ENCODE data around the gene ELMO1.

Gene ELMO1

DNA sequence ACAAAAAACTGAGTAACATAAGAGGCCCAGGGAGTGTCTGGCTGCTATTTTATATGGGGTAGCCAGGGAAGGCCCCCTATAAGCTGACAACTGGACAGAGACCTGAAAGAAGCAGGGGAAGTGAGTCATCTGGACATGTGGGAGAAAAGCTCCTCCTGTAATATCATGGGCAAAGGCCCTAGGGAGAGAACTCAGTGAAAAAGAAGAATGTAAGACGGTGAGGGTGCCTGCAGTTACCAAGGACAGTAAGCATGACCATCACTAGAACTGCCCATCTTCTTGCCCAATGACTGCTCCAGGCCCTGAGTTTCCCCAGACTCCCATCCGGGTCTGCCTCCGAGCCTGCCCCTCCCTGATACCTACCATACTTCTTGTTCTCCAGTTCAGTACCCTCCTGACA, 2.3 kb downstream of the ELMO1 start:
- Mint-ChIP-seq H3K4me1 (ENCODE audit: low read depth) (peaks cover 48% of the 10 kb centered on the region), H3K36me3 (ENCODE audit: low read depth) (peaks cover 8% of the 10 kb centered on the region), H3K9me3 (no peaks in the 10 kb centered on the region), H3K27ac (peak overlapping the region; percentile 79), H3K4me3 (peak overlapping the region; percentile 84), H3K27me3 (ENCODE audit: low read depth) (peaks cover 10% of the 10 kb centered on the region)
- no peak for DNase-seq (ENCODE audit: low spot score)

GRCh38 chr7:37445790-37446189, 2.9 kb downstream of the ELMO1 start:
- H3K4me3 Mint-ChIP-seq: no peak overlapping the region
- DNase-seq (ENCODE audit: low spot score): no peak
- H3K9me3 Mint-ChIP-seq: no peaks in the 10 kb centered on the region
- H3K27ac Mint-ChIP-seq: peak overlapping the region; percentile 24
- peaks cover 8% of the 10 kb centered on the region for H3K36me3 Mint-ChIP-seq (ENCODE audit: low read depth)
- H3K4me1 Mint-ChIP-seq (ENCODE audit: low read depth): peaks cover 53% of the 10 kb centered on the region
- peaks cover 10% of the 10 kb centered on the region for H3K27me3 Mint-ChIP-seq (ENCODE audit: low read depth)

- Mint-ChIP-seq H3K4me1 (ENCODE audit: low read depth) (peaks cover 56% of the 10 kb centered on the region), H3K27me3 (ENCODE audit: low read depth) (peaks cover 6% of the 10 kb centered on the region), H3K27ac (peak overlapping the region; percentile 10), H3K9me3 (no peaks in the 10 kb centered on the region), H3K4me3 (no peak overlapping the region), H3K36me3 (ENCODE audit: low read depth) (peaks cover 8% of the 10 kb centered on the region)
- no peak for DNase-seq (ENCODE audit: low spot score)
Measured at GRCh38 chr7:37445064-37445723, 3.5 kb downstream of the ELMO1 start.

- Mint-ChIP-seq H3K4me3 (no peak overlapping the region), H3K27me3 (ENCODE audit: low read depth) (peaks cover 5% of the 10 kb centered on the region), H3K4me1 (ENCODE audit: low read depth) (peaks cover 53% of the 10 kb centered on the region), H3K9me3 (no peaks in the 10 kb centered on the region), H3K27ac (no peak overlapping the region), H3K36me3 (ENCODE audit: low read depth) (peaks cover 8% of the 10 kb centered on the region)
- no peak for DNase-seq (ENCODE audit: low spot score)
Measured at GRCh38 chr7:37443627-37444026, 5.0 kb downstream of the ELMO1 start.

DNA sequence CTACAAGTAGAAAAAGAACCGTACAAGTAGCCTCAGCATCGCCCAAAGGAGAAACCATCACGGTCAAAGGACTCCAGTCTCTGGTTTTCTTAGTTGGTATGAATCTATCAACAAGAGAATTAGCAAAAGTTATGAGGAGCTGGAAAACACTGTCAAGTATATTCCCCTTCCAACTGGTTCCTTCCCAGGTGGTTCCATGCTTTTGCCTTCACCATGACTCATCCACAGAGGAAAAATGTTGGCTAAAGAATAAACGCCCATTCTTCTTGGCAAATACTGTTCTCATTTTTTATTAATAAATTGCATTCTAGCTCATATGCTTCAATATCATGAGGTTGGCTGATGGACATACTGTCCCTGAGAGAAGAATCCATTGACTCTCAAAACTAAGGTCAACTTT, 6.4 kb downstream of the ELMO1 start:
- Mint-ChIP-seq H3K27ac (no peak overlapping the region), H3K4me1 (ENCODE audit: low read depth) (peaks cover 50% of the 10 kb centered on the region), H3K4me3 (no peak overlapping the region), H3K9me3 (no peaks in the 10 kb centered on the region), H3K27me3 (ENCODE audit: low read depth) (peaks cover 2% of the 10 kb centered on the region), H3K36me3 (ENCODE audit: low read depth) (peaks cover 8% of the 10 kb centered on the region)
- no peak for DNase-seq (ENCODE audit: low spot score)

GRCh38 chr7:37441816-37442215, 6.8 kb downstream of the ELMO1 start:
- Mint-ChIP-seq H3K27me3 (ENCODE audit: low read depth) (peaks cover 2% of the 10 kb centered on the region), H3K9me3 (no peaks in the 10 kb centered on the region), H3K27ac (peak overlapping the region; percentile 78), H3K4me3 (peak overlapping the region; percentile 74), H3K36me3 (ENCODE audit: low read depth) (peaks cover 8% of the 10 kb centered on the region), H3K4me1 (ENCODE audit: low read depth) (peaks cover 48% of the 10 kb centered on the region)
- DNase-seq (ENCODE audit: low spot score): no peak

- Mint-ChIP-seq H3K4me1 (ENCODE audit: low read depth) (peaks cover 45% of the 10 kb centered on the region), H3K4me3 (peak overlapping the region; percentile 74), H3K27ac (peak overlapping the region; percentile 78), H3K36me3 (ENCODE audit: low read depth) (peaks cover 6% of the 10 kb centered on the region), H3K9me3 (no peaks in the 10 kb centered on the region), H3K27me3 (ENCODE audit: low read depth) (no peaks in the 10 kb centered on the region)
- DNase-seq (ENCODE audit: low spot score): no peak
Measured at GRCh38 chr7:37441386-37441760, 7.3 kb downstream of the ELMO1 start.

DNA sequence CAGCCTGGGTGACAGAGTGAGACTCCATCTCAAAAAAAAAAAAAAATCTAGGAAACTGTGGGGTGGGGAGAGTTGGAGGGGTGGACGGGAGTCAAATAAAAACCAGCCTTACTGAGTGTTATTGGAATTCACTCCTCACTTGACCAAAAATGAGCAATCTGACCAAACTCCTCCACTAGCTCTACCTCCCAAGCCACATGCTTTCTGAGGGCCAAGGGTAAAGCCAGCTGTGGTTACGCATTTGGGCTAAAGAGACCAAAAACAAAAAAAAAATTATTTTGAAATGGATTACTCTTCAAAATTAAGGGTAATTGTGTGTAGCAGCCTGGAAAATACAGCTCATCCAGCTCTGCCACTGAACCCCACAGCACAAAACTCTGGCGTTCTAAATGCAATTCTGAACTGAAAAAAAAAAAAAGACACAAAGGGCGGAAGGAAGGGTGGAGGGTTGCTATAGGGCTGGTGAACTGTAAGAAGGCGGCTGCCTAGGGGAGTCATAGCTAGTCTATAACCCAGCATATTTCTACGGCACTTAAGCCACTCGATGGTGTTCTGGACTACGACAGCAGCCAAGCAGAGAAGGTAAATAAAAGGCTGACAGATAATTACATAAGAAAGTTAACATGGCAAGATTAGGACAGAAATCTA, 7.8 kb downstream of the ELMO1 start:
- Mint-ChIP-seq H3K9me3 (no peaks in the 10 kb centered on the region), H3K4me1 (ENCODE audit: low read depth) (peaks cover 40% of the 10 kb centered on the region), H3K4me3 (peak overlapping the region; percentile 74), H3K36me3 (ENCODE audit: low read depth) (peaks cover 6% of the 10 kb centered on the region), H3K27me3 (ENCODE audit: low read depth) (no peaks in the 10 kb centered on the region), H3K27ac (peak overlapping the region; percentile 78)
- peak; percentile 44 for DNase-seq (ENCODE audit: low spot score)

DNA sequence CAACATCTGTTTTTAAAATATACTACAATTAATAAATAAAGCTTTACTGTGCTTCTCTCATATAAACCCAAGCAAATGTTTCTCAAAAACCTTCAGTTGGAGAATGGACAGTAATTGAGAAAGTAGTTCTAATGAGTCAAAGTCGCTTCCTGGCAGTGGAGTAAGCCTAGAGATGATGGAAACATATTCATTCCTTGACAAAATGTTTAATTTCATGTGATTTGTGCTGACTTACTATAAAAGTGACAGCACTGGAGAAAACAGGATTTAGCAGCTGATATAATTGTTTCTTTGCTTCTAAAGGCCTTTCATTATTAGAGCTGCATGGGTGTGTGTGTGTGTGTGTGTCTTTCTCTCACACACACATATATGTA, 9.0 kb downstream of the ELMO1 start:
- H3K27ac Mint-ChIP-seq: no peak overlapping the region

DNA sequence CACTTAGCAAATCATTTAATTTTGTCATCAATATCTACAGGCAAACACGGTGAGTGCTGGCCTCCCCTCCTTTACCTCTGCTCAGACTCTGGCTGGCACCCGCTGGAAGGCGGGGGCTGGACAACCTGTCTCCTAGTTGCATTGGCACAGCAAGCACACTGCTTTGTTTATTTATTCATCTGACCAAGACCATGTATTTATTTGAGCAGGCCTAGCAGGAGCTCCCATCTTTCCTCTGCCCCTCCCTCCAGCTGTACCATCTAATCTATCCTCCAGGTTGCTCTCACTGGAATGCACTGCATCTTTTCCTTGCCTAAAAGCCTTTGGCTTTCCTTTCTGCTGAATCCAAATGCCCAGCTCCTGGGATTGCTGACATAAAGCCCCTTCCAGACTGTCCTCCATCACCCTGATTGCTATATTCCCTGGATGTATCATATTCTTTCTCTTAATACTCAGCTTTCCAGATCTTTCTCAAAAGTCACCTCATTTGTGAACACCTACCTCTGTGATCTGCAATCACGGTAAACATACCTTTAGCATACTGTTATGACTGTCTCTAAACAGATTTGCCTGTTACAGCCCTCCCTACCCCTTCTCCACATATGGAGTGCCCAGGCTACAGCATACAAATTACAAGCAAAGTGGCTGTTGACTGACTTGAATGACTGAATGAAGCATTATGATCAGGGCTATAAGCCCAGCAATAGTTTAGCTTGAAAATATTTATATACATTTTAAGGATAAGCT, 9.6 kb downstream of the ELMO1 start:
- H3K9me3 Mint-ChIP-seq: no peaks in the 10 kb centered on the region
- H3K27ac Mint-ChIP-seq: peak overlapping the region; percentile 7
- H3K4me1 Mint-ChIP-seq (ENCODE audit: low read depth): peaks cover 39% of the 10 kb centered on the region
- no peak for DNase-seq (ENCODE audit: low spot score)
- H3K4me3 Mint-ChIP-seq: no peak overlapping the region
- no peaks in the 10 kb centered on the region for H3K27me3 Mint-ChIP-seq (ENCODE audit: low read depth)
- H3K36me3 Mint-ChIP-seq (ENCODE audit: low read depth): peaks cover 2% of the 10 kb centered on the region

More for the DNA sequence above, 9.0 kb downstream of the ELMO1 start:
- Mint-ChIP-seq H3K36me3 (ENCODE audit: low read depth) (peaks cover 4% of the 10 kb centered on the region), H3K27me3 (ENCODE audit: low read depth) (no peaks in the 10 kb centered on the region), H3K4me1 (ENCODE audit: low read depth) (peaks cover 36% of the 10 kb centered on the region), H3K4me3 (no peak overlapping the region), H3K9me3 (no peaks in the 10 kb centered on the region)
- DNase-seq (ENCODE audit: low spot score): no peak

DNA sequence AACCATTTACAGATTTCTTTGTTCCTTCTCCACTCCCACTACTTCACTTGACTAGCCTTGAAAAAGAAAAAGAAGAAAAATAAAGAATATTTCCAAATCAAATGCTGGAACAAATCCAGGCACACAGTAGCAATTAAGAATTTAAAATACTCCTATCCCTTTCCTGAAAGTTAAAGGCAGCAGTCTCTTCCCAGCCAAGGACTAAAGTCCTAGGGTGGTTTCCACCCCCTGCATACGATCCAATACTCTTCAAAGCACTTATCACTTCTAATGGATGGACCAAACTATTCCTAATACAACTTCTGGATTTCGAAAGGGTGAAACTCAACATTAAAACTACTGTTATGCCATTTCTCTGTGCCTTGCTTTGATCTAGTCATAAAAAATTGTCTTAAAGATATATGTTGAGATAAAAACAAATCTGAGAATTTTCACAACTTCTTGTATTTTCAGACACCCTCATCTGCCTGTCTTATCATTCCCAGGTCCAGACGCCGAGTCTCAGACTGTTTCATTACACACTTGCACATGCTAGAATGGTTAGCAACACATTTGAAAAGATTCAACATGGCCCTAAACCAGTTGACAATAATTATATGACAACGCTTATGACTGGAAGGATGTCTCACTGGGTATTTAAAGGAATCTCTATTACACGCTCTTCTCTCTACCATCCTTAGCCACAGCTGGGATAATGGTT, 13.4 kb downstream of the ELMO1 start:
- Mint-ChIP-seq H3K4me1 (ENCODE audit: low read depth) (peaks cover 31% of the 10 kb centered on the region), H3K27ac (no peak overlapping the region), H3K4me3 (no peak overlapping the region), H3K36me3 (ENCODE audit: low read depth) (peaks cover 4% of the 10 kb centered on the region), H3K27me3 (ENCODE audit: low read depth) (no peaks in the 10 kb centered on the region), H3K9me3 (no peaks in the 10 kb centered on the region)
- no peak for DNase-seq (ENCODE audit: low spot score)

DNA sequence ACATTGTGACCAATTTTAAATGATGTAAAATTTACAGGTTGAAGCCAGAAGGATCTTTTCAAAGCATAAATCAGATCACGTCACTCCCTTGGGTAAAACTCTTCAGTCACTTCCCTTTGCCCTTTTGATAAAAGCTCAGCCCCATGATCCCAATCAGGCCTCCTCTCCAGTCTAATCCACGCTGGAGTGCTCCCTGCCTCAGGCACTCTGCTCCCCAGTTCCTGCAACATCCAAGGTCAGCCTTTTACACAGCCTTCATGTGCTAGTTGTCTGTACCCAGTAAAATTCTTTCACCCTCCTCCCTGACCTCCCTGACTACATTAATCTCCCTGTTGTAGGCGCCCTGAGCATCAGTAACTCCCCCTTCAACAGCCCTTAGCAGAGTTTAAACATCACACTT, 14.1 kb downstream of the ELMO1 start:
- peaks cover 4% of the 10 kb centered on the region for H3K36me3 Mint-ChIP-seq (ENCODE audit: low read depth)
- no peak overlapping the region for H3K27ac Mint-ChIP-seq
- no peak overlapping the region for H3K4me3 Mint-ChIP-seq
- H3K9me3 Mint-ChIP-seq: no peaks in the 10 kb centered on the region
- DNase-seq (ENCODE audit: low spot score): no peak
- peaks cover 28% of the 10 kb centered on the region for H3K4me1 Mint-ChIP-seq (ENCODE audit: low read depth)
- no peaks in the 10 kb centered on the region for H3K27me3 Mint-ChIP-seq (ENCODE audit: low read depth)

DNA sequence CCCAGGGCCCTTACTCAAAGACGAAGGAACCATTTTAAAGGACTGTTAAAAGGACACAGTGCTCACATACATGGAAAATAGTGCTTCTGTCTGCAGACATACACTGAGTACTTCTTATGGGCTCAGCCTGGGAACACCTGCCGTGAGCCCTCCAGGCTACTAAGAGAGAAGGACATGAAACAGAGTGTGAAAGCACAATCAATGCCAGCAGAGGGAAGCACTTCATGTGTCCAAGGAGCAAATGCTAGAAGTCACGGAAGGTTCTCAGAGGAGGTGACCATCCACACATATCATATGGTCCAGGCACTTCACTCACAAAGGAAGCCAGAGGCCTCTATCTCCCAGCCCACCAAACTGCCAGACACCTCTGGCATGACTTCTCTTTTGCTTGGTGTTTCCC, 15.5 kb downstream of the ELMO1 start:
- DNase-seq (ENCODE audit: low spot score): no peak
- Mint-ChIP-seq H3K4me3 (no peak overlapping the region), H3K27me3 (ENCODE audit: low read depth) (no peaks in the 10 kb centered on the region), H3K9me3 (no peaks in the 10 kb centered on the region), H3K27ac (no peak overlapping the region), H3K4me1 (ENCODE audit: low read depth) (peaks cover 22% of the 10 kb centered on the region), H3K36me3 (ENCODE audit: low read depth) (peaks cover 7% of the 10 kb centered on the region)
